H1 (cell line): Measurements from ENCODE around the gene ZNF263. TPM values are rescaled to one million over a fixed set of nuclear protein-coding genes. Genes with fewer than 3 reads are reported as not detected.

Experiments used
- CTCF ChIA-PET: fragments of 300-600 bp; sonication (Branson Sonifier 250); formaldehyde crosslinking; loops from one replicate; lab custom pipeline; 2021; ENCODE audit not compliant: partially characterized antibody; lab: Charles Lee
- POLR2A ChIA-PET: fragments of 300-600 bp; sonication (Branson Sonifier 250); formaldehyde crosslinking; loops from one replicate; lab custom pipeline; 2021; ENCODE audit warnings: inconsistent platforms; ENCODE audit not compliant: partially characterized antibody; lab: Charles Lee
- DNase-seq, 2 experiments: peaks; one replicate each; pipeline versions ENCODE4 v3.0.0 to v3.0.0-alpha.2; 2010 to 2022; ENCODE audit warnings: low spot score in 2 of 2, low read depth in 1 of 2, mixed read lengths in 1 of 2
- FAIRE-seq: peaks from 2 replicates; lab custom pipeline; 2011; peaks lifted over from hg19 to GRCh38; lab: Jason Lieb, UNC
- H2AFZ ChIP-seq: 2 replicates; pipeline ENCODE4 v1.8.1; 2012; ENCODE audit warnings: low read length, inconsistent platforms
- H2AK5ac ChIP-seq: 2 replicates; pipeline ENCODE4 v1.6.1; 2013; ENCODE audit warnings: low read depth, low read length
- H2BK120ac ChIP-seq: replicated peaks from 2 replicates; pipeline ENCODE3; 2013; ENCODE audit warnings: low read depth, low read length, inconsistent platforms
- H2BK12ac ChIP-seq: 2 replicates; pipeline ENCODE4 v1.6.1; 2013; ENCODE audit warnings: low read depth, low read length
- H2BK15ac ChIP-seq: 2 replicates; pipeline ENCODE4 v1.6.1; 2013; ENCODE audit warnings: low read length
- H2BK20ac ChIP-seq: 2 replicates; pipeline ENCODE4 v1.6.1; 2013; ENCODE audit warnings: low read length
- H2BK5ac ChIP-seq: 2 replicates; pipeline ENCODE4 v1.6.1; 2013; ENCODE audit warnings: low read depth, low read length
- H3K14ac ChIP-seq: 2 replicates; pipeline ENCODE4 v1.6.1; 2013; ENCODE audit warnings: inconsistent platforms; ENCODE audit not compliant: insufficient read length
- H3K18ac ChIP-seq: 2 replicates; pipeline ENCODE4 v1.6.1; 2013; ENCODE audit warnings: low read length; ENCODE audit errors: extremely low read depth
- H3K23ac ChIP-seq: 2 replicates; pipeline ENCODE4 v1.6.1; 2013; ENCODE audit warnings: inconsistent platforms; ENCODE audit not compliant: insufficient read length
- H3K23me2 ChIP-seq: 2 replicates; pipeline ENCODE4 v1.6.1; 2013; ENCODE audit warnings: low read depth, low read length
- H3K27ac ChIP-seq: 2 replicates; pipeline ENCODE4 v1.6.1; 2011; ENCODE audit warnings: low read depth, low read length, inconsistent platforms
- H3K27me3 ChIP-seq, 4 experiments: replicated peaks in 1 of 4; 1 replicate in 1 of 4; 2 replicates in 3 of 4; pipeline versions ENCODE4 v1.6.1 to v1.8.1; 2011 to 2013; ENCODE audit warnings: low read length in 3 of 4, mild to moderate bottlenecking in 3 of 4, inconsistent platforms in 2 of 4, mixed read lengths in 2 of 4, moderate library complexity in 1 of 4; ENCODE audit not compliant: control insufficient read depth in 3 of 4, insufficient read depth in 3 of 4; ENCODE audit errors: extremely low read depth in 1 of 4
- H3K36me3 ChIP-seq, 4 experiments: 2 replicates each; pipeline versions ENCODE4 v1.6.1 to v1.8.1; 2011 to 2013; ENCODE audit warnings: mild to moderate bottlenecking in 4 of 4, low read length in 3 of 4, moderate library complexity in 2 of 4, control low read depth in 1 of 4, inconsistent platforms in 1 of 4; ENCODE audit not compliant: insufficient read depth in 4 of 4, control insufficient read depth in 2 of 4
- H3K4ac ChIP-seq: replicated peaks from 2 replicates; pipeline ENCODE3; 2013; ENCODE audit warnings: low read length, low read depth, mixed read lengths, inconsistent platforms; ENCODE audit not compliant: insufficient read length
- H3K4me1 ChIP-seq, 4 experiments: replicated peaks in 1 of 4; 1 replicate in 1 of 4; 2 replicates in 3 of 4; pipeline versions ENCODE4 v1.6.1 to v1.8.1; 2011 to 2013; ENCODE audit warnings: low read length in 3 of 4, inconsistent platforms in 2 of 4, mixed read lengths in 1 of 4; ENCODE audit not compliant: insufficient read depth in 4 of 4, control insufficient read depth in 3 of 4
- H3K4me2 ChIP-seq, 2 experiments: 2 replicates each; pipeline versions ENCODE4 v1.6.1 to v1.8.1; 2011 to 2013; ENCODE audit warnings: low read depth in 2 of 2, low read length in 2 of 2, control low read depth in 1 of 2, inconsistent platforms in 1 of 2, mild to moderate bottlenecking in 1 of 2; ENCODE audit not compliant: insufficient read depth in 1 of 2
- H3K4me3 ChIP-seq, 4 experiments: fragments of 200-600, 300-600 bp in 1 of 4; sonication (generic), shearing (Covaris generic), sonication (Bioruptor Twin) in 1 of 4; 2 replicates each; pipeline versions ENCODE4 v1.5.1 to v1.8.1; 2011 to 2016; ENCODE audit warnings: low read length in 4 of 4, low read depth in 3 of 4, control low read depth in 2 of 4, inconsistent platforms in 2 of 4, mild to moderate bottlenecking in 2 of 4, mixed read lengths in 1 of 4, moderate library complexity in 1 of 4; ENCODE audit not compliant: insufficient read depth in 2 of 4; ENCODE audit errors: extremely low read depth in 1 of 4
- H3K56ac ChIP-seq: replicated peaks from 2 replicates; pipeline ENCODE3; 2013; ENCODE audit warnings: low read depth, mild to moderate bottlenecking, mixed read lengths, low read length, inconsistent platforms; ENCODE audit not compliant: insufficient read length
- H3K79me1 ChIP-seq: 2 replicates; pipeline ENCODE4 v1.6.1; 2013; ENCODE audit warnings: low read depth, low read length, control low read depth
- H3K79me2 ChIP-seq, 2 experiments: 2 replicates each; pipeline versions ENCODE4 v1.6.1 to v1.8.1; 2012 to 2013; ENCODE audit warnings: low read length in 2 of 2, mild to moderate bottlenecking in 2 of 2, inconsistent platforms in 1 of 2; ENCODE audit not compliant: insufficient read depth in 2 of 2, control insufficient read depth in 1 of 2
- H3K9ac ChIP-seq, 4 experiments: replicated peaks in 1 of 4; 1 replicate in 1 of 4; 2 replicates in 3 of 4; pipeline versions ENCODE4 v1.6.1 to v1.8.1; 2011 to 2013; ENCODE audit warnings: low read depth in 3 of 4, low read length in 3 of 4, control low read depth in 2 of 4, mild to moderate bottlenecking in 2 of 4, moderate library complexity in 2 of 4, inconsistent platforms in 1 of 4; ENCODE audit errors: extremely low read depth in 1 of 4
- H3K9me3 ChIP-seq, 2 experiments: 2 replicates each; pipeline versions ENCODE4 v1.6.1 to v1.8.1; 2012 to 2013; ENCODE audit warnings: mild to moderate bottlenecking in 2 of 2, moderate library complexity in 2 of 2, control low read depth in 1 of 2, inconsistent platforms in 1 of 2, low read depth in 1 of 2, low read length in 1 of 2, mixed read lengths in 1 of 2; ENCODE audit not compliant: insufficient read depth in 2 of 2
- H4K20me1 ChIP-seq, 2 experiments: replicated peaks in 1 of 2; 2 replicates each; pipeline versions ENCODE3 to v1.8.1; 2011 to 2013; ENCODE audit warnings: inconsistent platforms in 2 of 2, low read length in 2 of 2, mild to moderate bottlenecking in 1 of 2; ENCODE audit not compliant: insufficient read depth in 2 of 2, control insufficient read depth in 1 of 2
- H4K5ac ChIP-seq: 2 replicates; pipeline ENCODE4 v1.6.1; 2013; ENCODE audit warnings: low read length, low read depth, mixed read lengths, inconsistent platforms; ENCODE audit not compliant: insufficient read length
- H4K8ac ChIP-seq: 2 replicates; pipeline ENCODE4 v1.8.0; 2013; ENCODE audit warnings: mild to moderate bottlenecking, moderate library complexity, low read length, inconsistent platforms; ENCODE audit not compliant: insufficient read depth; ENCODE audit errors: extremely low read depth
- H4K91ac ChIP-seq: replicated peaks from 2 replicates; pipeline ENCODE3; 2013; ENCODE audit warnings: low read length, mixed read lengths, inconsistent platforms; ENCODE audit not compliant: insufficient read length
- ASH2L ChIP-seq: fragments of 200-600, 300-600 bp; sonication (generic); IDR thresholded peaks from one replicate; pipeline ENCODE4 v1.7.1; 2017; ENCODE audit warnings: low read length
- BCL11A ChIP-seq, 2 experiments: IDR thresholded peaks; one replicate each; pipeline ENCODE4 v1.6.1; 2011; ENCODE audit warnings: low read depth in 2 of 2, low read length in 2 of 2, mild to moderate bottlenecking in 2 of 2
- CHD2 ChIP-seq: IDR thresholded peaks from 2 replicates; pipeline ENCODE4 v1.6.1; 2012; ENCODE audit warnings: low read length, improper control_type of control experiment
- CREB1 ChIP-seq: IDR thresholded peaks from 2 replicates; pipeline ENCODE4 v1.6.1; 2012; ENCODE audit warnings: inconsistent platforms
- EZH2 ChIP-seq: fragments of 200-600 bp; sonication (generic); IDR thresholded peaks from 2 replicates; pipeline ENCODE4 v1.7.1; 2012; ENCODE audit warnings: low read depth, mild to moderate bottlenecking, moderate library complexity, low read length, inconsistent platforms; ENCODE audit not compliant: severe bottlenecking
- GABPA ChIP-seq: IDR thresholded peaks from 2 replicates; pipeline ENCODE4 v1.6.1; 2011; ENCODE audit warnings: mild to moderate bottlenecking, low read length, moderate library complexity, borderline replicate concordance; ENCODE audit not compliant: insufficient read depth
- POLR2AphosphoS5 ChIP-seq: IDR thresholded peaks from 2 replicates; pipeline ENCODE4 v1.6.1; 2011; ENCODE audit warnings: low read depth, low read length
- SUZ12 ChIP-seq: fragments of 200-600 bp; sonication (generic); IDR thresholded peaks from 2 replicates; pipeline ENCODE4 v1.6.1; 2012; ENCODE audit warnings: mild to moderate bottlenecking, inconsistent platforms, low read length, moderate library complexity, mixed read lengths
- TAF7 ChIP-seq: optimal IDR thresholded peaks from 2 replicates; pipeline ENCODE3; 2011; ENCODE audit warnings: low read depth, mild to moderate bottlenecking, inconsistent platforms, low read length, moderate library complexity, borderline replicate concordance
- WGBS, 2 experiments: shearing (Covaris generic) in 1 of 2; methylation state at CpG; one replicate each; pipeline versions ENCODE4 v1.1.6 to v1.1.7; 2013 to 2015; ENCODE audit warnings: low lambda C conversion rate in 2 of 2, mixed read lengths in 2 of 2, inconsistent platforms in 1 of 2, low coverage in 1 of 2, missing lambda C conversion rate in 1 of 2; ENCODE audit not compliant: insufficient replicate concordance in 2 of 2, insufficient coverage in 1 of 2, insufficient read length in 1 of 2; ENCODE audit errors: extremely low coverage in 1 of 2, missing lambda C conversion rate in 1 of 2; 5-methylcytosine and 5-hydroxymethylcytosine counted together
- polyA plus RNA-seq, 7 experiments: library from polyadenylated mRNA; depleted of rRNA in 3 of 7; stranded (reverse) in 5 of 7; unstranded in 2 of 7; fragments of >200 nt in 5 of 7; fragments of 200-250 nt in 2 of 7; gene quantifications; 1 replicate in 5 of 7; 2 replicates in 1 of 7; 4 replicates in 1 of 7; pipeline versions ENCODE4 v1.2.1 to v1.2.3, GENCODE V29; 2011 to 2013; ENCODE audit warnings: missing spikeins in 2 of 7, mixed read lengths in 2 of 7
- total RNA-seq: library from RNA; stranded (reverse); fragmentation: NEBNext Ultra II Directional; extraction: Animal tissue kit (Norgen Biotek cat#: 25700); gene quantifications from 2 replicates; pipeline ENCODE4 v1.2.1, GENCODE V29; 2021

ZNF263 gene
- total and polyA plus RNA-seq, 2 of the 8 experiments (the other 6 are each of a cell fraction or from before 2014, with no cell fraction given) = 9.2 to 26.7 TPM

DNA sequence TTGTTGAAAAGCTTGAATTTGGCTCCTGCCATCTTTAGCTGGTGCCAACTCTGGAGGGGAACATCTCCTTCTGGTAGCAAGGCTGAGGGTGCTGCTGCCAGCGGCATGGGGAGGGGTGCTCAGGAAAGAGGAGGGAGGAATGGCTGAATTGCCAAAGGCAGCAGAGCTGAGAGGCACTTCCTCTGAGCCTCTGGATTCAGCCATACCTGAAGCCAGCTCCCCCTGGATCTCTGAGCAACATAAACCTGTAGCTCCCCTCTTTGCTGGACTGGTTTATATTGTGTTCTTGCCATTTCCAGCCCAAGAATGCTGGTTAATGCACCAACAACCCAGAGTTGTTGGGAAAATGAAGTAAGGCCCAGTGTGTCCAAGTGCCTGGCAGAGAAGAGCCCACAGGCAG, 34.3 kb upstream of the ZNF263 start:
- H2BK20ac ChIP-seq = no peak overlapping the region
- H2BK15ac ChIP-seq = no peak overlapping the region
- no peak overlapping the region for H3K9ac ChIP-seq
- no peak overlapping the region for H3K4me2 ChIP-seq
- no peaks in the 10 kb centered on the region for H3K79me2 ChIP-seq
- H3K27ac ChIP-seq = no peak overlapping the region
- H3K36me3 ChIP-seq = no peaks in the 10 kb centered on the region
- H3K23me2 ChIP-seq = no peaks in the 10 kb centered on the region
- no peak overlapping the region for H2BK120ac ChIP-seq
- no peak overlapping the region for H4K91ac ChIP-seq
- no peak overlapping the region for H3K4ac ChIP-seq
- H3K18ac ChIP-seq = no peak overlapping the region
- no peak overlapping the region for H3K56ac ChIP-seq
- no peak for DNase-seq
- H3K9me3 ChIP-seq = peaks cover 32 to 33% of the 10 kb centered on the region in 2 experiments
- H3K79me1 ChIP-seq = no peaks in the 10 kb centered on the region
- no peak overlapping the region for H2BK5ac ChIP-seq
- H3K23ac ChIP-seq = no peak overlapping the region
- no peak overlapping the region for H2AFZ ChIP-seq
- 100% methylated on average over 1 of the region's 1 CpG; no CpG with 5 or more reads in 1 of the 2 experiments for WGBS, 2 experiments
- no peak overlapping the region for H2AK5ac ChIP-seq
- TF ChIP-seq SUZ12 (no peak), TAF7 (no peak), EZH2 (no peak), CHD2 (no peak), ASH2L (no peak), BCL11A (IDR thresholded peaks at IDR 0.05; ENCODE audit: low read depth in 2 of 2, low read length in 2 of 2) (no peak), CREB1 (no peak), GABPA (no peak), POLR2AphosphoS5 (no peak)
- FAIRE-seq = no peak
- ChIA-PET POLR2A (interaction anchor here (1.1 kb wide), 1 partner anchor 207 kb away, joined by 5 read pairs; no protein-coding TSS in a partner anchor), CTCF (interaction anchor here (0.5 to 1.5 kb wide), 3 partner anchors 9 to 145 kb away, joined by 3 read pairs; no protein-coding TSS in a partner anchor)
- no peak overlapping the region for H3K4me3 ChIP-seq
- H4K5ac ChIP-seq = no peak overlapping the region
- H4K8ac ChIP-seq = no peak overlapping the region; the same call in 1 of the 2 replicates
- no peak overlapping the region for H3K14ac ChIP-seq
- no peaks in the 10 kb centered on the region for H4K20me1 ChIP-seq
- no peaks in the 10 kb centered on the region for H3K4me1 ChIP-seq
- H3K27me3 ChIP-seq = no peaks in the 10 kb centered on the region
- H2BK12ac ChIP-seq = no peak overlapping the region
